SHP77 treated with DMSO at 0.1 percent for 48 hours (cell line): Measurements from ENCODE around the gene EIF3B.
"Not testable (repeated sequence)": the region's sequence is repeated elsewhere in the genome, so short reads cannot be mapped to it uniquely, and the experiment has no call there.

ENCODE experiments used
- DNase-seq: peaks from one replicate; lab custom pipeline; 2025; lab: John Stamatoyannopoulos, UW

EIF3B gene

GRCh38 chr7:2347351-2348063 is 7.1 kb upstream of the EIF3B start:
- DNase-seq = not testable (repeated sequence)

- no peak for DNase-seq
Observed at GRCh38 chr7:2350055-2350454, 4.6 kb upstream of the EIF3B start.

GRCh38 chr7:2350861-2351260 is 3.8 kb upstream of the EIF3B start:
- DNase-seq = no peak

- no peak for DNase-seq
Observed at GRCh38 chr7:2353113-2353935, 1.3 kb upstream of the EIF3B start.

GRCh38 chr7:2353936-2354185 is 766 bp upstream of the EIF3B start:
- DNase-seq = no peak

- no peak for DNase-seq
Observed at GRCh38 chr7:2354939-2355704, 495 bp downstream of the EIF3B start.

GRCh38 chr7:2355705-2356008 is 1.0 kb downstream of the EIF3B start:
- DNase-seq = no peak

- DNase-seq = no peak
Observed at GRCh38 chr7:2357165-2357564, 2.5 kb downstream of the EIF3B start.

GRCh38 chr7:2357571-2357970 is 2.9 kb downstream of the EIF3B start:
- DNase-seq = no peak

- no peak for DNase-seq
Observed at GRCh38 chr7:2358968-2359527, 4.4 kb downstream of the EIF3B start.

GRCh38 chr7:2359610-2360009 is 5.0 kb downstream of the EIF3B start:
- no peak for DNase-seq

GRCh38 chr7:2360796-2361195 is 6.2 kb downstream of the EIF3B start:
- DNase-seq = no peak

- no peak for DNase-seq
Observed at GRCh38 chr7:2362385-2363088, 7.9 kb downstream of the EIF3B start.

- DNase-seq = no peak
Observed at GRCh38 chr7:2369139-2369538, 14.5 kb downstream of the EIF3B start.

- DNase-seq = no peak
Observed at GRCh38 chr7:2371329-2371728, 16.7 kb downstream of the EIF3B start.

- DNase-seq = no peak
Observed at GRCh38 chr7:2372724-2373123, 18.1 kb downstream of the EIF3B start.

GRCh38 chr7:2373124-2373556 is 18.5 kb downstream of the EIF3B start:
- DNase-seq = no peak

GRCh38 chr7:2373646-2374045 is 19.0 kb downstream of the EIF3B start:
- DNase-seq = no peak

GRCh38 chr7:2374401-2374800 is 19.8 kb downstream of the EIF3B start:
- no peak for DNase-seq

- no peak for DNase-seq
Observed at GRCh38 chr7:2374830-2375728, 20.5 kb downstream of the EIF3B start.
